ENCODE data around the gene COPS2. TPM values are rescaled to one million over a fixed set of nuclear protein-coding genes. Genes with fewer than 3 reads are reported as not detected.

COPS2 gene
- total and polyA plus RNA-seq, 9 of the 15 experiments (the other 6 are each of a cell fraction or from before 2014, with no cell fraction given), result 66.4 to 154 (median 117) TPM

GRCh38 chr15:49169880-49170597 lies 14.6 kb upstream of the COPS2 start, which contains the start of gene GALK2 (continued):
- TF ChIP-seq REST (IDR thresholded peaks at IDR 0.05; ENCODE audit: borderline replicate concordance), result no peak
- TF ChIP-seq REST (CRISPR knock-in tag; IDR thresholded peaks at IDR 0.05; ENCODE audit: low read depth), result no peak
- 0 out of 2 replicates have a peak, but pooled peaks have one; percentile 5 for TF ChIP-seq THRB (CRISPR knock-in tag; conservative IDR thresholded peaks at IDR 0.05)
- TF ChIP-seq AFF1 (IDR thresholded peaks at IDR 0.05; ENCODE audit: low read depth in 1 of 2, partially characterized antibody in 2 of 2), result peak; percentile 6 to 68
- peak; percentile 88 for TF ChIP-seq POLR2H (tag; IDR thresholded peaks at IDR 0.05; ENCODE audit: low read depth)
- TF ChIP-seq THRAP3 (IDR thresholded peaks at IDR 0.05; ENCODE audit: borderline replicate concordance), result no peak
- no peak for TF ChIP-seq ZNF644 (tag; IDR thresholded peaks at IDR 0.05; ENCODE audit: low read depth)
- TF ChIP-seq HOXB6 (CRISPR knock-in tag; IDR thresholded peaks at IDR 0.05; ENCODE audit: borderline replicate concordance), result no peak
- no peak for TF ChIP-seq ZNF778 (CRISPR knock-in tag; IDR thresholded peaks at IDR 0.05)
- no peak for TF ChIP-seq ZNF583 (CRISPR knock-in tag; IDR thresholded peaks at IDR 0.05)
- no peak for TF ChIP-seq ESRRB (CRISPR knock-in tag; IDR thresholded peaks at IDR 0.05; ENCODE audit: borderline replicate concordance)
- TF ChIP-seq HCFC1 (IDR thresholded peaks at IDR 0.05; ENCODE audit: low read depth, low read length), result peak; percentile 72
- TF ChIP-seq FUS (optimal IDR thresholded peaks at IDR 0.05; ENCODE audit: low read depth, low read length), result no peak
